Activated CD4-positive, alpha-beta T cell treated with anti-CD3 and anti-CD28 coated beads, Interleukin-2, amount 50 U/mL, for 48 hours (primary cell): ENCODE measurements around the gene AGMAT.

ENCODE experiments used
- DNase-seq, 2 experiments: peaks; one replicate each; pipeline ENCODE4 v3.0.0-alpha.2; 2020

Gene AGMAT

DNA sequence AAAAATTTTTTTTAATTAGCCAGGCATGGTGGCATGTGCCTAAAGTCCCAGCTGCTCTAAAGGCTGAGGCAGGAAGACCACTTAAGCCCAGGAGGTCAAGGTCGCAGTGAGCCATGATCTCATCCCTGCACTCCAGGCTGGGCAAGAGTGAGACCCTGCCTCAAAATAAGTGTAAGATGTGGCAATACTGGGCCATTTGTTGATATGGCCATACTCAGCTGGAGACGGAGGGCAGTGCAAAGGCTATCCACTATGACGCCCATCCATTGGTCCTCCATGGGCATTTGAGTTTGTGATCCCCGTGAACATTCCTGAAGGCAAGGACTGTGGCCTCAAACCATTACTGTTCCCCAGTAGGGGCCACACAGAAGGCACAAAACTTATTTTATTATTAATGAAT is 62.3 kb downstream of the AGMAT start:
- DNase-seq: no peak
